ENCODE results near the gene KATNAL2. TPM values are rescaled to one million over a fixed set of nuclear protein-coding genes. Genes with fewer than 3 reads are reported as not detected.

The KATNAL2 gene
- total RNA-seq, 2 donors from 2014 or later, result 5.6 to 5.7 TPM

- peaks cover 4% of the 10 kb centered on the region for H3K36me3 ChIP-seq
- no peak overlapping the region for H3K4me3 ChIP-seq
- no peaks in the 10 kb centered on the region for H3K4me1 ChIP-seq (ENCODE audit: control insufficient read depth in 1 of 2, low read depth in 2 of 2)
- DNase-seq (ENCODE audit: low spot score), result no peak
- H3K27me3 ChIP-seq (replicated peaks; ENCODE audit: insufficient read depth), result no peaks in the 10 kb centered on the region
- no peak overlapping the region for H3K27ac ChIP-seq
- no peaks in the 10 kb centered on the region for H3K9me3 ChIP-seq
- no peak for TF ChIP-seq CTCF (IDR thresholded peaks at IDR 0.05)
- no peak for ATAC-seq (ENCODE audit: insufficient number of reproducible peaks, low FRiP score, low read depth)
Observed at GRCh38 chr18:47118981-47119380, 201.6 kb downstream of the KATNAL2 start.

- no peak for DNase-seq (ENCODE audit: low spot score)
Observed at GRCh38 chr18:47120428-47120827, 203.0 kb downstream of the KATNAL2 start.

DNA sequence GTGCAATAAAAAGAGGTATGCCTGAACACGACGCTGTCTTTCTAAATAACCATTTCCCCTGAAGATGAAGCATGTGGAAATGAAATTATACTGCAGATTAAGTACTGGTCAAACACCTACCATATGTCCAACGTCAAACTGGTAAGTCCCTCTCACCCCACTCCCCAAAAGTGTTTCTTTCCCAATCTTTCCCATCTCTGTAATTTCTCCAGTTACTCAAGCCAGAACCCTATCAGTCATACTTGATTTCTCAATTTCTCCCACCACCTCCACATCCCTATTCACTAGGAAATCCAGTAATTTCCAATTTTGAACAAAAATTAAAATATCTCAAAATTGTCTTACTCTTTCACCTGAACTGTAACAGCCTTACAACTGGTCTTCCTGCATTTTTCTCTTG, 203.7 kb downstream of the KATNAL2 start:
- Histone ChIP-seq H3K9me3 (no peaks in the 10 kb centered on the region), H3K4me3 (no peak overlapping the region), H3K36me3 (peaks cover 4% of the 10 kb centered on the region), H3K27ac (no peak overlapping the region), H3K4me1 (ENCODE audit: control insufficient read depth in 1 of 2, low read depth in 2 of 2) (no peaks in the 10 kb centered on the region), H3K27me3 (replicated peaks; ENCODE audit: insufficient read depth) (no peaks in the 10 kb centered on the region)
- DNase-seq (ENCODE audit: low spot score) (no peak), ATAC-seq (ENCODE audit: insufficient number of reproducible peaks, low FRiP score, low read depth) (no peak)
- no peak for TF ChIP-seq CTCF (IDR thresholded peaks at IDR 0.05)

More at GRCh38 chr18:47120428-47120827, 203.0 kb downstream of the KATNAL2 start:
- H3K36me3 ChIP-seq, result peaks cover 4% of the 10 kb centered on the region
- H3K4me3 ChIP-seq, result no peak overlapping the region
- no peak overlapping the region for H3K27ac ChIP-seq
- no peaks in the 10 kb centered on the region for H3K27me3 ChIP-seq (replicated peaks; ENCODE audit: insufficient read depth)
- H3K4me1 ChIP-seq (ENCODE audit: control insufficient read depth in 1 of 2, low read depth in 2 of 2), result no peaks in the 10 kb centered on the region
- no peak for ATAC-seq (ENCODE audit: insufficient number of reproducible peaks, low FRiP score, low read depth)
- H3K9me3 ChIP-seq, result no peaks in the 10 kb centered on the region
- no peak for TF ChIP-seq CTCF (IDR thresholded peaks at IDR 0.05)

DNA sequence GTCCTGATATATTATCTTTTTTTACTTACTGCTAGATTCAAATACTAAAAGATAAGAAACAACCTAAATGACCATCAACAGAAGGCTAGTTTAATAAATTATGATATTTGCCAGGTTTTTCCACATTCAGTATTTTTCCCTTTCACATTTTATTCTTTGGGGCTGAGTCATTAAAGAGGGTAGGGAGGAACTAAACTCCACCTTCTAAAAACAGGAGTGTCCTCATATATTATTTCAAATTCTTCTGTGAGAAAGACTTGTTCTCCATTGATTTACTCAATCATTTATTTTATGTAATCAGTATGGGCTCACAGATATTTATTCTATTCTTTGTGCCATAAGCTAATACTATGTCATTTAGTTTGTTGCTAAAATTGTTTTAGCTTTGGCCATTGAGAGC, 223.9 kb downstream of the KATNAL2 start:
- H3K4me3 ChIP-seq, result no peak overlapping the region
- H3K27me3 ChIP-seq (replicated peaks; ENCODE audit: insufficient read depth), result no peaks in the 10 kb centered on the region
- ATAC-seq (ENCODE audit: insufficient number of reproducible peaks, low FRiP score, low read depth), result no peak
- DNase-seq (ENCODE audit: low spot score), result no peak
- TF ChIP-seq CTCF (IDR thresholded peaks at IDR 0.05), result no peak
- peaks cover 0 to 7% of the 10 kb centered on the region in 2 donors for H3K4me1 ChIP-seq (ENCODE audit: control insufficient read depth in 1 of 2, low read depth in 2 of 2)
- no peaks in the 10 kb centered on the region for H3K36me3 ChIP-seq
- no peaks in the 10 kb centered on the region for H3K9me3 ChIP-seq
- no peak overlapping the region for H3K27ac ChIP-seq

DNA sequence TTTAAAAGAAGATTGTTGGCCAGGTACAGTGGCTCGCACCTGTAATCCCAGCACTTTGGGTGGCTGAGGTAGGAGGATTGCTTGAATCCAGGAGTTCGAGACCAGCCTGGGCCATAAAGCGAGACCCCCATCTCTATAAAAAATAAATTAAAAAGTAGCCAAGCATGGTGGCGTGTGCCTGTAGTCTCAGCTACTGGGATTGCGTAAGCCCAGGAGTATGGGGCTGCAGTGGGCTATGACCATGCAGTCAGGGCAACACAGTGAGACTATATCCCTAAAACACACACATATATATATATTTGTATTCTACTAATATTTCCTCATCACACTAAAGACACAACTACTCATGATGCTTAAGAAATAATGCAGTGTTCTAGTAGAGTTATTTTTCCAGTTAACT, 225.8 kb downstream of the KATNAL2 start:
- no peak for ATAC-seq (ENCODE audit: insufficient number of reproducible peaks, low FRiP score, low read depth)
- DNase-seq (ENCODE audit: low spot score), result no peak
- no peaks in the 10 kb centered on the region for H3K36me3 ChIP-seq
- H3K9me3 ChIP-seq, result no peaks in the 10 kb centered on the region
- H3K27ac ChIP-seq, result no peak overlapping the region
- no peak for TF ChIP-seq CTCF (IDR thresholded peaks at IDR 0.05)
- peaks cover 0 to 7% of the 10 kb centered on the region in 2 donors for H3K4me1 ChIP-seq (ENCODE audit: control insufficient read depth in 1 of 2, low read depth in 2 of 2)
- no peak overlapping the region for H3K4me3 ChIP-seq
- H3K27me3 ChIP-seq (replicated peaks; ENCODE audit: insufficient read depth), result no peaks in the 10 kb centered on the region

Data from thoracic aorta (tissue), 2 donors.